Glomerular visceral epithelial cell (primary cell): ENCODE data around the gene FRK.
"Not testable (repeated sequence)": the region's sequence is repeated elsewhere in the genome, so short reads cannot be mapped to it uniquely, and the experiment has no call there.

Experiments
- DNase-seq: peaks from one replicate; pipeline ENCODE4 v3.0.0-alpha.2; 2016; ENCODE audit errors: extremely low spot score

The FRK gene

GRCh38 chr6:116060572-116061283, at the start of gene FRK:
TSS of gene FRK (minus strand) at chr6:116060891. CDS start at chr6:116060311, 580 bp downstream.
- peak; percentile 90 for DNase-seq

- no peak for DNase-seq
These were observed 48.1 kb upstream of the FRK start for GRCh38 chr6:116108836-116109235.

GRCh38 chr6:116106146-116106545, 45.5 kb upstream of the FRK start:
- DNase-seq, result no peak

GRCh38 chr6:116105247-116105646, 44.6 kb upstream of the FRK start:
- DNase-seq, result no peak

GRCh38 chr6:116104636-116105035, 43.9 kb upstream of the FRK start:
- no peak for DNase-seq

GRCh38 chr6:116102873-116103272, 42.2 kb upstream of the FRK start:
- DNase-seq, result no peak

GRCh38 chr6:116101790-116102189, 41.1 kb upstream of the FRK start:
- no peak for DNase-seq

GRCh38 chr6:116101302-116101718, 40.6 kb upstream of the FRK start:
- no peak for DNase-seq

- peak; percentile 87 for DNase-seq
These were observed 40.0 kb upstream of the FRK start, which contains the start of gene NT5DC1 for GRCh38 chr6:116100419-116101301. TSS of gene NT5DC1 (plus strand) at chr6:116100853. CDS start at chr6:116100931, 78 bp downstream.

- DNase-seq, result no peak
These were observed 38.3 kb upstream of the FRK start for GRCh38 chr6:116099036-116099435.

- DNase-seq, result peak; percentile 8
These were observed 36.5 kb upstream of the FRK start for GRCh38 chr6:116096979-116097816.

GRCh38 chr6:116096048-116096759, 35.5 kb upstream of the FRK start:
- DNase-seq, result not testable (repeated sequence)

- no peak for DNase-seq
These were observed 33.4 kb upstream of the FRK start for GRCh38 chr6:116094041-116094440.

GRCh38 chr6:116090251-116090650, 29.6 kb upstream of the FRK start:
- no peak for DNase-seq

GRCh38 chr6:116088946-116089345, 28.3 kb upstream of the FRK start:
- DNase-seq, result no peak

GRCh38 chr6:116087437-116088027, 26.8 kb upstream of the FRK start:
- peak; percentile 21 for DNase-seq

- no peak for DNase-seq
These were observed 23.6 kb upstream of the FRK start for GRCh38 chr6:116084284-116084683.

GRCh38 chr6:116083052-116083451, 22.4 kb upstream of the FRK start:
- DNase-seq, result no peak

GRCh38 chr6:116078945-116079344, 18.3 kb upstream of the FRK start:
- DNase-seq, result no peak

GRCh38 chr6:116078522-116078921, 17.8 kb upstream of the FRK start:
- DNase-seq, result no peak
